K562 (cell line): ENCODE data around the gene PDE4A. TPM values are rescaled to one million over a fixed set of nuclear protein-coding genes. Genes with fewer than 3 reads are reported as not detected.

Source experiments
- MEF2A ChIP-seq: IDR thresholded peaks from 2 replicates; pipeline ENCODE4 v1.6.1; 2011; ENCODE audit warnings: low read depth, mild to moderate bottlenecking, low read length, moderate library complexity; ENCODE audit not compliant: control insufficient read depth
- NR1H2 ChIP-seq: sonication (generic); formaldehyde crosslinking; IDR thresholded peaks from 2 replicates; pipeline ENCODE4 v1.4.0; 2020; ENCODE audit warnings: mild to moderate bottlenecking, missing genetic modification reagents
- ZNF23 ChIP-seq: fragments of 250-450 bp; sonication (Bioruptor Pico); IDR thresholded peaks from 2 replicates; pipeline ENCODE4 v1.4.0; 2020; ENCODE audit warnings: mild to moderate bottlenecking
- ZNF282 ChIP-seq: sonication (generic); formaldehyde crosslinking; IDR thresholded peaks from 2 replicates; pipeline ENCODE4 v1.8.1; 2023; ENCODE audit warnings: missing genetic modification reagents
- polyA plus RNA-seq, 8 experiments: library from polyadenylated mRNA; depleted of rRNA in 4 of 8; stranded (reverse) in 5 of 8; unstranded in 3 of 8; fragments of >200 nt; fragmentation: Nextera tagmentation in 2 of 8; fragmentation: Illumina TruSeq in 1 of 8; extraction: Ambion mirVana in 2 of 8; extraction: Trizol in 1 of 8; gene quantifications; 2 replicates each; pipeline versions ENCODE4 v1.2.1 to v1.2.3, GENCODE V29; 2011 to 2014; ENCODE audit warnings: inconsistent platforms in 1 of 8, missing spikeins in 1 of 8
- total RNA-seq, 7 experiments: library from RNA; depleted of rRNA in 6 of 7; stranded (reverse); fragments of >200 nt in 6 of 7; fragmentation: Illumina TruSeq in 2 of 7; extraction: Trizol in 2 of 7; gene quantifications; 2 replicates each; pipeline versions ENCODE4 v1.2.1 to v1.2.3, GENCODE V29; 2011 to 2021; ENCODE audit warnings: low replicate concordance in 1 of 7
- TF ChIP-seq, protein P1 (sequence below): IDR thresholded peaks from 3 replicates; pipeline ENCODE4 v1.6.1; 2011; ENCODE audit warnings: borderline replicate concordance, mild to moderate bottlenecking; ENCODE audit not compliant: insufficient read length, insufficient read depth
- TF ChIP-seq, protein P2 (sequence below): sonication (generic); formaldehyde crosslinking; IDR thresholded peaks from 2 replicates; pipeline ENCODE4 v1.8.0; 2023; ENCODE audit warnings: mild to moderate bottlenecking, missing genetic modification reagents

Gene PDE4A
- total and polyA plus RNA-seq, 9 of the 15 experiments (the other 6 are each of a cell fraction or from before 2014, with no cell fraction given): 0.66 to 26.9 (median 4.6) TPM

DNA sequence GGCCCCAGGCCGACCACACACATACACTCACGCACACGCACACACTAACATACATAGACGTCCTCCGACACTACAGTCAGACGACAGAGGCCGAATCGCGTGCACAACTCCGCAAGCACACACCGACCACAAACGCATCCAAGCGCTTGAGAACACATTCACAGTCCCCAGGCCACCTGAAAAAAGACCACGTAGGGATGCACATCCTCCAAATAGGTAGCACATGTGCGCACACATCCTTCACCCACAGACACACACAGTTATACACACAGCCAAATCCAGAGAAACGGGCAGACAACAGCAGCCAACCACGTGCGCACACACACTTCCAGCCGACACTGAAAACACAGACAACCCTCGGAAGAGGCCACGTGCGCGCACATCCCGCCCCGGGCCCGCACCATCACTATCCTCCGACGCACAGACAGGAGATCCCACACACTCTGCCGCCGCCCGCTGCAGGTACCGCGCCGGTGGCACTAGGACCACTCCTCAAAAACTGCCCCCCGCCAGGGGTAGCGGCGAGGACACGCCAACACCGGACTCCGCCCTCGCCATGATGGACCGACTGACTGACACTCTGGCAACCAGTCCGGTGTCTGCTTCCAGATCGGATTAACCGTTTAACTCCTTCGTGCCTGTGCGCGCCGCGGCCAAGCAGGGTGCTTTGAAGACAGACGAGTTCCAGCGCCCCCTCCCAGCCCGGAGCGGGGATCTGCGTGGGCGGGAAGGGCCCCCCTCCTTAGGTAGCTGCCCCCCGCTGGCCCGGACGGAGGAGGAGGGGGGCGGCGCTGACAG is 493 bp upstream of the PDE4A start (continued):
- TF ChIP-seq, protein P1, sequence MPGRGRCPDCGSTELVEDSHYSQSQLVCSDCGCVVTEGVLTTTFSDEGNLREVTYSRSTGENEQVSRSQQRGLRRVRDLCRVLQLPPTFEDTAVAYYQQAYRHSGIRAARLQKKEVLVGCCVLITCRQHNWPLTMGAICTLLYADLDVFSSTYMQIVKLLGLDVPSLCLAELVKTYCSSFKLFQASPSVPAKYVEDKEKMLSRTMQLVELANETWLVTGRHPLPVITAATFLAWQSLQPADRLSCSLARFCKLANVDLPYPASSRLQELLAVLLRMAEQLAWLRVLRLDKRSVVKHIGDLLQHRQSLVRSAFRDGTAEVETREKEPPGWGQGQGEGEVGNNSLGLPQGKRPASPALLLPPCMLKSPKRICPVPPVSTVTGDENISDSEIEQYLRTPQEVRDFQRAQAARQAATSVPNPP: no peak
- no peak for TF ChIP-seq MEF2A
- no peak for TF ChIP-seq ZNF282
- no peak for TF ChIP-seq ZNF23 (CRISPR knock-in tag)
- TF ChIP-seq, protein P2, sequence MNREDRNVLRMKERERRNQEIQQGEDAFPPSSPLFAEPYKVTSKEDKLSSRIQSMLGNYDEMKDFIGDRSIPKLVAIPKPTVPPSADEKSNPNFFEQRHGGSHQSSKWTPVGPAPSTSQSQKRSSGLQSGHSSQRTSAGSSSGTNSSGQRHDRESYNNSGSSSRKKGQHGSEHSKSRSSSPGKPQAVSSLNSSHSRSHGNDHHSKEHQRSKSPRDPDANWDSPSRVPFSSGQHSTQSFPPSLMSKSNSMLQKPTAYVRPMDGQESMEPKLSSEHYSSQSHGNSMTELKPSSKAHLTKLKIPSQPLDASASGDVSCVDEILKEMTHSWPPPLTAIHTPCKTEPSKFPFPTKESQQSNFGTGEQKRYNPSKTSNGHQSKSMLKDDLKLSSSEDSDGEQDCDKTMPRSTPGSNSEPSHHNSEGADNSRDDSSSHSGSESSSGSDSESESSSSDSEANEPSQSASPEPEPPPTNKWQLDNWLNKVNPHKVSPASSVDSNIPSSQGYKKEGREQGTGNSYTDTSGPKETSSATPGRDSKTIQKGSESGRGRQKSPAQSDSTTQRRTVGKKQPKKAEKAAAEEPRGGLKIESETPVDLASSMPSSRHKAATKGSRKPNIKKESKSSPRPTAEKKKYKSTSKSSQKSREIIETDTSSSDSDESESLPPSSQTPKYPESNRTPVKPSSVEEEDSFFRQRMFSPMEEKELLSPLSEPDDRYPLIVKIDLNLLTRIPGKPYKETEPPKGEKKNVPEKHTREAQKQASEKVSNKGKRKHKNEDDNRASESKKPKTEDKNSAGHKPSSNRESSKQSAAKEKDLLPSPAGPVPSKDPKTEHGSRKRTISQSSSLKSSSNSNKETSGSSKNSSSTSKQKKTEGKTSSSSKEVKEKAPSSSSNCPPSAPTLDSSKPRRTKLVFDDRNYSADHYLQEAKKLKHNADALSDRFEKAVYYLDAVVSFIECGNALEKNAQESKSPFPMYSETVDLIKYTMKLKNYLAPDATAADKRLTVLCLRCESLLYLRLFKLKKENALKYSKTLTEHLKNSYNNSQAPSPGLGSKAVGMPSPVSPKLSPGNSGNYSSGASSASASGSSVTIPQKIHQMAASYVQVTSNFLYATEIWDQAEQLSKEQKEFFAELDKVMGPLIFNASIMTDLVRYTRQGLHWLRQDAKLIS: 0 out of 2 replicates have a peak, but pooled peaks have one; percentile 43
- no peak for TF ChIP-seq NR1H2 (CRISPR knock-in tag)
